PC-9 (cell line): ENCODE measurements around the gene CTU1.

ENCODE experiments used
- CTCF ChIP-seq: fragments of 200-600 bp; sonication (generic); conservative IDR thresholded peaks from 2 replicates; pipeline ENCODE4 v1.6.1; 2017; ENCODE audit warnings: mixed run types, antibody characterized with exemption, mild to moderate bottlenecking, moderate library complexity
- EZH2 ChIP-seq: fragments of 200-600 bp; sonication (generic); IDR thresholded peaks from 2 replicates; pipeline ENCODE4 v1.8.0; 2017; ENCODE audit warnings: antibody characterized with exemption, low read depth

GRCh38 chr19:51135986-51136762, 28.0 kb upstream of the CTU1 start:
- TF ChIP-seq CTCF (no peak), EZH2 (no peak)
